ENCODE results near the gene ITPA. TPM values are rescaled to one million over a fixed set of nuclear protein-coding genes. Genes with fewer than 3 reads are reported as not detected.

ITPA gene
- total RNA-seq, result 55.5 TPM in 2 replicates
- total RNA-seq (2013), result 48.3 TPM
- polyA plus RNA-seq, result 51.9 and 65.6 TPM in 2 replicates
- polyA minus RNA-seq, result 24.9 and 28.5 TPM in 2 replicates

- H3K4me1 ChIP-seq (ENCODE audit: control insufficient read depth in 2 of 2, insufficient read depth in 2 of 2, low read length in 2 of 2), result peaks cover 14 to 17% of the 10 kb centered on the region in 2 donors
- ChIA-PET CTCF (interaction anchor here (0.6 to 1.5 kb wide), 3 partner anchors 10 to 156 kb away, joined by 3 read pairs; no protein-coding TSS in a partner anchor), POLR2A (interaction anchor here (2.8 kb wide), 1 partner anchor 14 kb away, joined by 9 read pairs; no protein-coding TSS in a partner anchor)
- H2AFZ ChIP-seq (ENCODE audit: insufficient read depth, low read depth, low read length, poor library complexity, severe bottlenecking), result peak within 1 kb of the TSS; percentile 95
- TF ChIP-seq EZH2 (IDR thresholded peaks at IDR 0.05; ENCODE audit: borderline replicate concordance, insufficient read depth, low read depth, low read length, poor library complexity, severe bottlenecking) (no peak), CTCF (IDR thresholded peaks at IDR 0.05) (no peak)
- Mint-ChIP-seq H3K27me3 (no peaks in the 10 kb centered on the region), H3K4me1 (peaks cover 20% of the 10 kb centered on the region), H3K9me3 (ENCODE audit: insufficient read depth) (no peaks in the 10 kb centered on the region), H3K27ac (peak within 1 kb of the TSS; percentile 88), H3K4me3 (peak within 1 kb of the TSS; percentile 88)
- DNase-seq (peak; percentile 70), ATAC-seq (ENCODE audit: low read depth) (peak; percentile 37)
- H3K9ac ChIP-seq (ENCODE audit: low read length), result peak within 1 kb of the TSS; percentile 83
- peaks cover 7% of the 10 kb centered on the region for H4K20me1 ChIP-seq (ENCODE audit: control insufficient read depth, insufficient read depth, low read length, poor library complexity, severe bottlenecking)
- peak within 1 kb of the TSS; percentile 77 to 91 for H3K27ac ChIP-seq (ENCODE audit: low read length in 2 of 2)
- peaks cover 0 to 11% of the 10 kb centered on the region in 2 experiments for H3K36me3 ChIP-seq (replicated peaks in 1 of 2; ENCODE audit: control extremely low read depth in 1 of 2, control insufficient read depth in 1 of 2, extremely low read depth in 1 of 2, insufficient read depth in 2 of 2, low read length in 1 of 2)
- peaks cover 47% of the 10 kb centered on the region for H3K79me2 ChIP-seq (ENCODE audit: control insufficient read depth, insufficient read depth, low read length)
- H3K4me3 ChIP-seq (ENCODE audit: control extremely low read depth in 1 of 5, extremely low read depth in 1 of 5, insufficient read depth in 1 of 5, low read depth in 2 of 5, low read length in 4 of 5), result peak within 1 kb of the TSS; percentile 62 to 99 (median 87)
- peak within 1 kb of the TSS; percentile 91 for H3K4me2 ChIP-seq (replicated peaks; ENCODE audit: low read depth, low read length, poor library complexity, severe bottlenecking)
- WGBS (ENCODE audit: insufficient coverage), result under 1% methylated on average over 48 of the region's 48 CpGs
- intact Hi-C loops (cut with micrococcal nuclease), result loop anchor here (2.0 kb wide), 2 partner anchors 13 to 199 kb away; no protein-coding TSS in a partner anchor
- H3K9me3 ChIP-seq (ENCODE audit: control extremely low read depth in 1 of 3, control insufficient read depth in 2 of 3, insufficient read depth in 1 of 3, low read length in 2 of 3), result no peaks in the 10 kb centered on the region
- no peaks in the 10 kb centered on the region for H3K27me3 ChIP-seq (replicated peaks in 1 of 4; ENCODE audit: control extremely low read depth in 1 of 4, control insufficient read depth in 3 of 4, insufficient read depth in 4 of 4, low read length in 3 of 4)
Observed at GRCh38 chr20:3209257-3209945, at the start of gene ITPA. Gene ITPA, plus strand, starts transcription at chr20:3209498. Its CDS starts 54 bp downstream, at chr20:3209552.

GRCh38 chr20:3160418-3160817, 48.9 kb upstream of the ITPA start:
- H2AFZ ChIP-seq (ENCODE audit: insufficient read depth, low read depth, low read length, poor library complexity, severe bottlenecking), result peak overlapping the region; percentile 94
- POLR2A ChIA-PET, result interaction anchor here (0.5 to 1.5 kb wide), 2 partner anchors 43 to 58 kb away, joined by 3 to 9 read pairs; no protein-coding TSS in a partner anchor
- H3K27me3 ChIP-seq (replicated peaks in 1 of 4; ENCODE audit: control extremely low read depth in 1 of 4, control insufficient read depth in 3 of 4, insufficient read depth in 4 of 4, low read length in 3 of 4), result peaks cover 0 to 10% (median 0%) of the 10 kb centered on the region in 4 experiments
- H3K79me2 ChIP-seq (ENCODE audit: control insufficient read depth, insufficient read depth, low read length), result peaks cover 54% of the 10 kb centered on the region
- peak overlapping the region; percentile 74 for H3K4me2 ChIP-seq (replicated peaks; ENCODE audit: low read depth, low read length, poor library complexity, severe bottlenecking)
- H3K4me1 ChIP-seq (ENCODE audit: control insufficient read depth in 2 of 2, insufficient read depth in 2 of 2, low read length in 2 of 2), result peaks cover 32 to 38% of the 10 kb centered on the region in 2 donors
- H3K36me3 ChIP-seq (replicated peaks in 1 of 2; ENCODE audit: control extremely low read depth in 1 of 2, control insufficient read depth in 1 of 2, extremely low read depth in 1 of 2, insufficient read depth in 2 of 2, low read length in 1 of 2), result peaks cover 0 to 3% of the 10 kb centered on the region in 2 experiments
- H3K27me3 Mint-ChIP-seq, result no peaks in the 10 kb centered on the region
- DNase-seq (no peak), ATAC-seq (ENCODE audit: low read depth) (no peak)
- peak overlapping the region; percentile 83 to 98 (median 94) for H3K4me3 ChIP-seq (ENCODE audit: control extremely low read depth in 1 of 5, extremely low read depth in 1 of 5, insufficient read depth in 1 of 5, low read depth in 2 of 5, low read length in 4 of 5)
- peak overlapping the region; percentile 41 for H3K4me3 Mint-ChIP-seq
- CTCF ChIA-PET, result interaction anchor here (0.7 kb wide), 1 partner anchor 815 kb away, joined by 3 read pairs; no protein-coding TSS in a partner anchor
- no peaks in the 10 kb centered on the region for H3K9me3 ChIP-seq (ENCODE audit: control extremely low read depth in 1 of 3, control insufficient read depth in 2 of 3, insufficient read depth in 1 of 3, low read length in 2 of 3)
- peaks cover 27% of the 10 kb centered on the region for H4K20me1 ChIP-seq (ENCODE audit: control insufficient read depth, insufficient read depth, low read length, poor library complexity, severe bottlenecking)
- H3K27ac Mint-ChIP-seq, result peak overlapping the region; percentile 37
- intact Hi-C loops (cut with micrococcal nuclease), result no loop called here
- H3K9me3 Mint-ChIP-seq (ENCODE audit: insufficient read depth), result no peaks in the 10 kb centered on the region
- H3K27ac ChIP-seq (ENCODE audit: low read length in 2 of 2), result peak overlapping the region in 1 of 2 donors; percentile 90
- TF ChIP-seq CTCF (IDR thresholded peaks at IDR 0.05), result no peak
- no peak for TF ChIP-seq EZH2 (IDR thresholded peaks at IDR 0.05; ENCODE audit: borderline replicate concordance, insufficient read depth, low read depth, low read length, poor library complexity, severe bottlenecking)
- H3K9ac ChIP-seq (ENCODE audit: low read length), result peak overlapping the region; percentile 89
- WGBS (ENCODE audit: insufficient coverage), result 94% methylated on average over 5 of the region's 6 CpGs
- peaks cover 41% of the 10 kb centered on the region for H3K4me1 Mint-ChIP-seq

Data from B cell (primary cell).